BJ (cell line): ENCODE results near the gene ULBP3. TPM values are rescaled to one million over a fixed set of nuclear protein-coding genes. Genes with fewer than 3 reads are reported as not detected.

Experiments used
- CTCF ChIA-PET: fragments of 350-600 bp; formaldehyde crosslinking; extraction: SDS; loops from one replicate; lab custom pipeline; 2021; ENCODE audit warnings: antibody characterized with exemption, inconsistent platforms; lab: Yijun Ruan, JAX
- POLR2A ChIA-PET: fragments of 300-600 bp; sonication (Branson Sonifier 250); formaldehyde crosslinking; extraction: SDS; loops from one replicate; lab custom pipeline; 2021; ENCODE audit warnings: antibody characterized with exemption; lab: Charles Lee
- DNase-seq: peaks from one replicate; pipeline ENCODE4 v3.0.0-alpha.2; 2011; ENCODE audit warnings: low read depth
- H3K27me3 ChIP-seq: 2 replicates; pipeline ENCODE4 v1.6.0; 2011; ENCODE audit warnings: low read length; ENCODE audit not compliant: control insufficient read depth, insufficient read depth
- H3K36me3 ChIP-seq: 2 replicates; pipeline ENCODE4 v1.5.1; 2011; ENCODE audit warnings: low read length; ENCODE audit not compliant: control insufficient read depth, insufficient read depth
- H3K4me3 ChIP-seq: 2 replicates; pipeline ENCODE4 v1.5.1; 2011; ENCODE audit warnings: low read depth, mild to moderate bottlenecking, control low read depth, low read length
- CTCF ChIP-seq: IDR thresholded peaks from 2 replicates; pipeline ENCODE4 v1.5.1; 2011; ENCODE audit warnings: low read depth, mild to moderate bottlenecking, control low read depth, inconsistent platforms, low read length, moderate library complexity; ENCODE audit not compliant: insufficient read depth
- polyA plus RNA-seq: library from polyadenylated mRNA; depleted of rRNA; stranded (reverse); fragments of >200 nt; gene quantifications from 2 replicates; pipeline ENCODE4 v1.2.3, GENCODE V29; 2011

The ULBP3 gene
- polyA plus RNA-seq, 1 experiment, result 6.0 TPM

- Histone ChIP-seq H3K4me3 (no peak overlapping the region), H3K27me3 (peaks cover 30% of the 10 kb centered on the region), H3K36me3 (no peaks in the 10 kb centered on the region)
- TF ChIP-seq CTCF, result no peak
- CTCF ChIA-PET, result interaction anchor here (1.2 kb wide), 1 partner anchor 13 kb away, joined by 4 read pairs; no protein-coding TSS in a partner anchor
- DNase-seq, result no peak
- POLR2A ChIA-PET, result no interaction called here
Observed at GRCh38 chr6:150030611-150031010, 38.3 kb downstream of the ULBP3 start.

GRCh38 chr6:150029749-150030148 is 39.2 kb downstream of the ULBP3 start:
- POLR2A ChIA-PET, result no interaction called here
- no peaks in the 10 kb centered on the region for H3K36me3 ChIP-seq
- H3K27me3 ChIP-seq, result peaks cover 26% of the 10 kb centered on the region
- CTCF ChIA-PET, result interaction anchor here (1.2 kb wide), 1 partner anchor 12 kb away, joined by 4 read pairs; no protein-coding TSS in a partner anchor
- TF ChIP-seq CTCF, result no peak
- no peak overlapping the region for H3K4me3 ChIP-seq
- no peak for DNase-seq

GRCh38 chr6:150029276-150029675 is 39.6 kb downstream of the ULBP3 start:
- Histone ChIP-seq H3K4me3 (no peak overlapping the region), H3K27me3 (peaks cover 28% of the 10 kb centered on the region), H3K36me3 (no peaks in the 10 kb centered on the region)
- CTCF ChIA-PET, result interaction anchor here (1.2 kb wide), 1 partner anchor 12 kb away, joined by 4 read pairs; no protein-coding TSS in a partner anchor
- POLR2A ChIA-PET, result no interaction called here
- TF ChIP-seq CTCF, result no peak
- no peak for DNase-seq

- no peak for TF ChIP-seq CTCF
- H3K4me3 ChIP-seq, result no peak overlapping the region
- H3K36me3 ChIP-seq, result no peaks in the 10 kb centered on the region
- CTCF ChIA-PET, result interaction anchor here (1.6 kb wide), 1 partner anchor 12 kb away, joined by 4 read pairs; no protein-coding TSS in a partner anchor
- peaks cover 29% of the 10 kb centered on the region for H3K27me3 ChIP-seq
- no peak for DNase-seq
- POLR2A ChIA-PET, result no interaction called here
Observed at GRCh38 chr6:150028799-150029198, 40.1 kb downstream of the ULBP3 start.

GRCh38 chr6:150027806-150028565 is 40.9 kb downstream of the ULBP3 start:
- H3K27me3 ChIP-seq, result peaks cover 24% of the 10 kb centered on the region
- no peak overlapping the region for H3K4me3 ChIP-seq
- no peak for DNase-seq
- no peak for TF ChIP-seq CTCF
- POLR2A ChIA-PET, result no interaction called here
- CTCF ChIA-PET, result interaction anchor here (1.6 kb wide), 1 partner anchor 11 kb away, joined by 4 read pairs; no protein-coding TSS in a partner anchor
- H3K36me3 ChIP-seq, result no peaks in the 10 kb centered on the region
